Transverse colon (tissue), 4 donors: ENCODE measurements around the gene IQSEC3. TPM values are rescaled to one million over a fixed set of nuclear protein-coding genes. Genes with fewer than 3 reads are reported as not detected.

ENCODE experiments used
- DNase-seq: peaks from one replicate; pipeline ENCODE4 v3.0.0-alpha.2; 2019
- H3K27ac ChIP-seq, 4 donors: fragments of 200-600 bp; sonication (generic); 2 replicates each; pipeline ENCODE4 v1.5.1; 2016 to 2018; ENCODE audit warnings: inconsistent platforms in 4 of 4
- H3K27me3 ChIP-seq: fragments of 200-600 bp; sonication (generic); 2 replicates; pipeline ENCODE4 v1.5.1; 2017; ENCODE audit warnings: inconsistent platforms
- H3K36me3 ChIP-seq, 4 donors: fragments of 200-600 bp; sonication (generic); 2 replicates each; pipeline ENCODE4 v1.5.1; 2017 to 2019; ENCODE audit warnings: inconsistent platforms in 4 of 4
- H3K4me1 ChIP-seq, 4 donors: fragments of 200-600 bp; sonication (generic); 2 replicates each; pipeline ENCODE4 v1.5.1; 2017 to 2020; ENCODE audit warnings: inconsistent platforms in 4 of 4
- H3K4me3 ChIP-seq, 4 donors: fragments of 200-600 bp; sonication (generic); 1 replicate in 1 of 4; 2 replicates in 3 of 4; pipeline versions ENCODE4 v1.5.1 to v1.6.1; 2017 to 2019; ENCODE audit warnings: inconsistent platforms in 4 of 4
- H3K9me3 ChIP-seq, 2 donors: fragments of 200-600 bp; sonication (generic); 2 replicates each; pipeline ENCODE4 v1.5.1; 2017 to 2019; ENCODE audit warnings: inconsistent platforms in 2 of 2
- CTCF ChIP-seq, 5 experiments: fragments of 200-600 bp in 3 of 5; fragments of 450-650 bp in 2 of 5; sonication (generic) in 3 of 5; IDR thresholded peaks; 1 replicate in 2 of 5; 2 replicates in 3 of 5; pipeline ENCODE4 v1.5.1; 2016 to 2017; ENCODE audit warnings: antibody characterized with exemption in 5 of 5, inconsistent platforms in 3 of 5, mild to moderate bottlenecking in 2 of 5, moderate library complexity in 1 of 5
- EP300 ChIP-seq: sonication (generic); formaldehyde crosslinking; IDR thresholded peaks from one replicate; pipeline ENCODE4 v1.6.1; 2017; ENCODE audit warnings: antibody characterized with exemption, low read depth
- POLR2A ChIP-seq: fragments of 450-650 bp; IDR thresholded peaks from one replicate; pipeline ENCODE4 v1.6.1; 2016; ENCODE audit warnings: antibody characterized with exemption, mild to moderate bottlenecking, moderate library complexity
- POLR2AphosphoS5 ChIP-seq, 3 donors: sonication (generic); formaldehyde crosslinking; IDR thresholded peaks; one replicate each; pipeline ENCODE4 v1.6.1; 2016; ENCODE audit warnings: antibody characterized with exemption in 3 of 3
- WGBS, 2 donors: methylation state at CpG; one replicate each; pipeline ENCODE4 v1.1.5; 2018; ENCODE audit warnings: low coverage in 1 of 2; 5-methylcytosine and 5-hydroxymethylcytosine counted together
- in situ Hi-C, 4 donors: fragments of 200-750 bp; cut with MboI; loops; one replicate each; pipeline versions ENCODE4 v1.15.0 to v1.15.1; 2017; ENCODE audit warnings: low sequenced_read_pairs in 3 of 4, low pct_ligation_motif_present in 1 of 4, low pct_unique_long_range_greater_than_20kb in 1 of 4
- intact Hi-C: fragments of 100-400 bp; cut with DNase I; formaldehyde crosslinking; loops from one replicate; pipeline ENCODE4 v1.15.1; 2023; ENCODE audit warnings: low total_unique reads
- total RNA-seq, 4 donors: library from RNA; depleted of rRNA; stranded (reverse); fragments of >200 nt; gene quantifications; one replicate each; pipeline ENCODE4 v1.1.0, GENCODE V29; 2016

The IQSEC3 gene
- total RNA-seq, 4 donors from 2014 or later: 0.16 to 35.4 (median 0.27) TPM; not detected in 1

- H3K4me3 ChIP-seq: no peak overlapping the region
- in situ Hi-C loops: no loop called here
- no peaks in the 10 kb centered on the region for H3K9me3 ChIP-seq
- H3K4me1 ChIP-seq: peaks cover 5 to 24% (median 16%) of the 10 kb centered on the region in 4 donors
- 66 to 74% methylated on average over 5 to 16 of the region's 16 CpGs for WGBS, 2 donors
- no peaks in the 10 kb centered on the region for H3K36me3 ChIP-seq
- H3K27me3 ChIP-seq: peaks cover 18% of the 10 kb centered on the region
- DNase-seq: no peak
- no peak for TF ChIP-seq EP300
- no peak for TF ChIP-seq POLR2A
- no peak for TF ChIP-seq CTCF (IDR thresholded peaks at IDR 0.05)
- no peak for TF ChIP-seq POLR2AphosphoS5 (IDR thresholded peaks at IDR 0.05)
- intact Hi-C loops: no loop called here
- H3K27ac ChIP-seq: peak overlapping the region in 2 of 4 donors; percentile 15 to 32
Measured at GRCh38 chr12:210277-211141, 143.9 kb downstream of the IQSEC3 start.

GRCh38 chr12:211142-211465 is 144.5 kb downstream of the IQSEC3 start:
- peaks cover 5 to 24% (median 16%) of the 10 kb centered on the region in 4 donors for H3K4me1 ChIP-seq
- no peak overlapping the region for H3K4me3 ChIP-seq
- 35 to 58% methylated on average over 3 of the region's 3 CpGs for WGBS, 2 donors
- no peaks in the 10 kb centered on the region for H3K36me3 ChIP-seq
- in situ Hi-C loops: no loop called here
- DNase-seq: no peak
- intact Hi-C loops: no loop called here
- H3K27ac ChIP-seq: peak overlapping the region in 2 of 4 donors; percentile 15 to 32
- TF ChIP-seq POLR2A (no peak), POLR2AphosphoS5 (IDR thresholded peaks at IDR 0.05) (no peak), CTCF (IDR thresholded peaks at IDR 0.05) (no peak), EP300 (no peak)
- H3K9me3 ChIP-seq: no peaks in the 10 kb centered on the region
- H3K27me3 ChIP-seq: peaks cover 14% of the 10 kb centered on the region

GRCh38 chr12:211639-212414 is 145.3 kb downstream of the IQSEC3 start:
- in situ Hi-C loops (no loop called here), intact Hi-C loops (no loop called here)
- TF ChIP-seq EP300 (no peak), CTCF (IDR thresholded peaks at IDR 0.05) (no peak), POLR2AphosphoS5 (IDR thresholded peaks at IDR 0.05) (no peak), POLR2A (no peak)
- Histone ChIP-seq H3K9me3 (no peaks in the 10 kb centered on the region), H3K27ac (peak overlapping the region in 1 of 4 donors; percentile 44), H3K4me1 (peaks cover 5 to 24% (median 16%) of the 10 kb centered on the region in 4 donors), H3K36me3 (no peaks in the 10 kb centered on the region), H3K27me3 (peaks cover 14% of the 10 kb centered on the region), H3K4me3 (no peak overlapping the region)
- WGBS, 2 donors: 85 to 86% methylated on average over 6 to 16 of the region's 16 CpGs
- DNase-seq: no peak

- Histone ChIP-seq H3K36me3 (no peaks in the 10 kb centered on the region), H3K27me3 (peaks cover 14% of the 10 kb centered on the region), H3K4me3 (peak overlapping the region in 1 of 4 donors; percentile 1), H3K9me3 (no peaks in the 10 kb centered on the region), H3K4me1 (peaks cover 5 to 24% (median 16%) of the 10 kb centered on the region in 4 donors), H3K27ac (peak overlapping the region in 2 of 4 donors; percentile 28 to 44)
- TF ChIP-seq POLR2A (no peak), EP300 (no peak), POLR2AphosphoS5 (IDR thresholded peaks at IDR 0.05) (no peak), CTCF (IDR thresholded peaks at IDR 0.05) (no peak)
- in situ Hi-C loops (no loop called here), intact Hi-C loops (no loop called here)
- 58 to 63% methylated on average over 8 of the region's 8 CpGs for WGBS, 2 donors
- no peak for DNase-seq
Measured at GRCh38 chr12:212415-212714, 145.8 kb downstream of the IQSEC3 start.
